Measurements from ENCODE around the gene CEP85L.

CEP85L gene

DNA sequence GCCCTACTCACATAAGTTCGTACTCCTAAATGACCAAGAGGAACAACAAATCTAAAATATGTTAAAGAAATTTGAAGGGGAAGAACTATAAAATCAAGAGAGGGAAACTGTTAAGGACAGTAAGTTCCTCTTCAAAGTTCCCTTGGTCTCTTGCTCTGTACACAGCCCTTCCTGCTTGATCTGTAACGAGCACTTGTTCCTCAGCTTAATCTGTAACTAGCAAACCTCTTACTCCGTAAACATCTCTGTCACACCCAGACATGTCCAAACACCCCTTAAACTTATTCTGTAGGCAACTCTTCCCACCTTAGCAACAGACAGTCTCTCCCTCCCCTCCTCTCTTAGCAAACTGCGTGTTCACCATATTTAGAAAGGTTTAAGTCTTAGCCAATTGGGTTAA, 73.4 kb downstream of the CEP85L start:
- no peak for DNase-seq (ENCODE audit: low read depth)

DNA sequence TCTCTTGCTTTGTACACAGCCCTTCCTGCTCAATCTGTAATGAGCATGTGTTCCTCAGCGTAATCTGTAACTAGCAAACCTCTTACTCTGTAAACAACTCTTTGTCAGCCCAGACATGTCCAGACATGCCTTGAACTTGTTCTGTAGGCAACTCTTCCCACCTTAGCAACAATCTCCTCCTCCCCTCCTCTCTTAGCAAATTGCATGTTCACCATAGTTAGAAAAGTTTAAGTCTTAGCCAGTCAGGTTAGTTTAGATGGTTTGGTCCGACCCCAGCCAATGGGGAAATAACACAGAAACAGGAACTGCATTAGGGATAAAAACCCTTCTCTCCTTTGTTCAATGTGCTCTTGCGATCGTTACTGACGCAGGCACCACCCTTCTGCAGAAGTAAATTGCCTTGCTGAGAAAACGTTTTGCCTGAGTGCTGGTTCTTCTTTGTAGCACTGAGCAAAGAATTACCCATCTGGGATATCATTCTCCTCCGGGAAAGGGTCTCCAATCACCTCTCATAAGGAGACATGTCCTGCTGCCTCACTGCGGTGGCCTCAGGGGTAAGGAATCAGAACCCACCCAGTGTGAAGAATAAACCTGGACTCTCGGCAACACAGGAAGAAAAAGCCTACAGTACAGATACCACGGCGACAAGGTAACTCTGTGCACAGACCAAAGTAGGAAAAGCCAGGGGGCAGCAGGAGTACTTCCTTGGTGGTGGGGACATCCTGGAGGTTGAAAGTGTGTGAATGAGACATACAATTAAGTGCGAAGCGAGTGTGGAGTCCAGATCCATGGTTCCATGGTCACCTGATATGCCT, 77.1 kb downstream of the CEP85L start:
- no peak for DNase-seq (ENCODE audit: low read depth)

DNA sequence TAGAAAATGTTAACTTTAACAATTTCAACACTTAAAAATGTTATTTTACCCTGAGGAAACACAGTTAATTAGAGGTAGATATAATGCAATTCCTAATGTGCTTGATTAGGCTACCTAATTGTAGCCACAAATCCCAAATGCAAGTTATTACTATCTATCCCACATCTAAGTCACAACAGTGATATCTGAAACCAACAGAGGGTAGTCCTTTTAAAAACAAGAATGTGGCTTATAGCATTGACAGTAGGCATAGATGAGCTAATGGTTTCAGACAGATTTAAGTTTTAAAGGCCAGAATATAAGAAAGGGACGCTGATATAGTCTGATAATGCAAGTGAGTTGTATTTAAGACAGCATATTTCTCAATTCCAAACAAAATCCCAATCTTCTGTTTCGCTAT, 80.3 kb downstream of the CEP85L start:
- DNase-seq (ENCODE audit: low read depth) = no peak

DNA sequence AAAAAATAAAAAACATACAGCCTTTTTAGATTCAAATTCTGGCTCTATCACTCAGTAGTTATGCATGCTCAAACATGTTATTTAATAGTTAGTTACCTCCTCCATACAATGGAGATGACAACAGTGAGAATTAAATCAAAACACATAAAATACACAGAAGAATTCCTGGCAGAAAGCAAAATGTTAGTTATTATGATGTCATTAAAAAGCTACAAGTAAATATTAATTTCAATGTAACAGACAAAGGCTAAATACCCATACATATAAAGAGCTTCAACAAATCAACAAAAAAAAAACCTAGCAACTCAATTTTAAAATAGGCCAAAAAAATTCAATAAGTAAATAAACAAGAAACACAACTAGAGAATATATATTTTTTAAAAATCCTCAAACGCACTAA, 81.9 kb downstream of the CEP85L start:
- DNase-seq (ENCODE audit: low read depth) = no peak

- DNase-seq (ENCODE audit: low read depth) = no peak
Measured at GRCh38 chr6:118567974-118568373, 83.4 kb downstream of the CEP85L start.

GRCh38 chr6:118565311-118565960, 86.0 kb downstream of the CEP85L start:
- DNase-seq (ENCODE audit: low read depth) = no peak

DNA sequence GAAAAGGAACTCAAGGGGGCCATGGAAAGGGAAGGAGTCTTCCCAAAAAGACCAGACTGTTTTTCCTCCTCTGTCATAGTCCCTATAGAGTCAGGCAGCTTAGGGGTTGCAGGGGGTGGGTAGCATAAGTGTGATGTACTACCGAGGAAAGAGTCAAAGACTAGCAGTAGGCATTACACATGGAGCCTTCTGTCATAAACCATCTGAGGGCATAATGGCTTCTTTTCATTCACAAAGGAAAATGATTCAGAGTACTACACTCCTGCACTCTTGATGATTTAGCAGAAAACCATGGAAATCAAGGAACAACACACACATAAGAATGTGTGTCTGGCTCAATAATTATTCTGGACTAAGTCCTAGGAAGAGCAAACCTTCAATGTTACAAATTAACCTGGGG, 88.4 kb downstream of the CEP85L start:
- DNase-seq (ENCODE audit: low read depth) = no peak

GRCh38 chr6:118562248-118562647, 89.1 kb downstream of the CEP85L start:
- no peak for DNase-seq (ENCODE audit: low read depth)

DNA sequence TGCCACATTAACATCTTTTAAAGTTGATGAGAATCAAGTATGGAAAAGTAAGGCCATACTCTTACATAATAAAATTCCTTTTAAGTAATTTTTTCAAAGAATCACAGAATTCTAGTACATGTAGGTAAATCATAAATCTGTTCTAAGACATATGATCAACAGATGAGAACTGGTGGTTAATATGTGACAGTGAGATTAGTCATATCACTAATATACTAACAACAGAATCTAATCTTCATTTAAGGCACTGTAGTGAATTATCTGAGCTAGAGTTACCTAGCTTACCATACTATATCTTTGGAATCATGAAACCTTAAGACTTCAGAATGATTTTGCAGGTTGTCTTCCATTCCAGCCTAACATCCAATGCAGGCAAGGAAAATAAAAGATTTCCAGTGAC, 91.7 kb downstream of the CEP85L start:
- DNase-seq (ENCODE audit: low read depth) = no peak

DNA sequence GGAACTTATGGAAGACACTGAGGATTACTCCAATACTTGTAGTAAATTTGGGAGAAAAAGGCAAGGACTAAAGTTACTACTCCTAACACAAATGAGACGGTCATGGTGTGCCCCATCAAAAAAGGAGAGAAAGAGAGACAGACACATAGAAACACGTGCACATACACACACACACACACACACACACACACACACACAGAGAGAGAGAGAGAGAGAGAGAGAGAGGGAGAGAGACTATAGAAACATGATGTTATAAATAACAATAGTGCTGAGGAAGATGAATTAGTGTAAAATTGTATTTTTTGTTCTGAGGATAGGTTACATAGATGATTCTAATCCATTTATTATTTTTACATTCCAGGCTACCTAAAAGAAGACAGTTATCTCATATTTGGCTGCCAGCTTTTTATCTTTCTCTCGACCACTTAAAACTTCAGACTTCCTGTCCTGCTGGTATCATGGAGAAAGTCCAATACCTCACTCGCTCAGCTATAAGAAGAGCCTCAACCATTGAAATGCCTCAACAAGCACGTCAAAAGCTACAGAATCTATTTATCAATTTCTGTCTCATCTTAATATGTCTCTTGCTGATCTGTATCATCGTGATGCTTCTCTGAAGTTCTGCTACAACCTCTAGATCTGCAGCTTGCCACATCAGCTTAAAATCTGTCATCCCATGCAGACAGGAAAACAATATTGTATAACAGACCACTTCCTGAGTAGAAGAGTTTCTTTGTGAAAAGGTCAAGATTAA, 92.8 kb downstream of the CEP85L start:
- no peak for DNase-seq (ENCODE audit: low read depth)

- DNase-seq (ENCODE audit: low read depth) = no peak
Measured at GRCh38 chr6:118554698-118555097, 96.7 kb downstream of the CEP85L start.

- no peak for DNase-seq (ENCODE audit: low read depth)
Measured at GRCh38 chr6:118553132-118553531, 98.3 kb downstream of the CEP85L start.

DNA sequence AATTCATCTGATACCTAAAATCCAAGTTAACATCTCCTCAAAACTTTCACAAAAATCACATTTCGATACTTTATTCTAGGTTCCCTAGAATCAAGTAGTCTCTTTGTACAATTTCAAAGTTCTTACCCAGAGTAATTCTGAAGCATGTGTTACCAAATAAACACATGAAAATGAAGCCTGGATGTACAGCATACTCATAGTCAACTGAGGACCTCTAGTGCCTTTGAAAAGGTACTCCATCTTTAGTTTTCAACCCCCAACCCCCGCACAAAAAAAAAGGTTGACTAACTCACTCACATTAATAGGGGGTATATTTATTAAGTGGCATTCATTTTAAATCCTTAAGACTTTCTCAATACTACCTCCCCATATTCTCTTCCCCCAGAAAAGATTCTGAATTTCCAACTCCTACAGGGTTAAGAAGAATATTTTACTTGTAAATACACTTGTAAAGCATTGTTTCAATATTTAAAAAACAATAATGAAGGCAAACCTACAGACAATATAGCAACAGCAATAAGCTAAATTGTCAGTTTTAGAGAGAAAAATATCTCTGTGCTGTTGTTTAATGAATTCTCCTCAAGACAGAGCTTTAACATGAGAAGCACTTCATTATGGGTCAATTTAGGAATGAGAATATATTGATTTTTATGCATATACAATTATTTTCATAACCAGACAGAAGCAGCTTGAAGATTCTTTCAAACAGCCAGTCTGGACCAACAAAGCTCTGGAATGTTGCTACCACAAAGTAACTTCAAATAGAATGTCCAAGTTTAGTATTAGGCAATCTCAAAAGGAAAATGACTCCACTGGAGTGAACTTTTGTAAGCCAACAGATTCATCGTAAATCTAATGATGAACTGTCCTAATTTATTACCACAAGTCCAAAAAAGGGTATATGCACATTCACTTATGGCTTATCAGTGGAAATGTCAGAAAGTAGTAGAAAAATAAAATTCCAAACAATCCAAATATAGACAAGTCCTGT, 100.0 kb downstream of the CEP85L start:
- DNase-seq (ENCODE audit: low read depth) = no peak

DNA sequence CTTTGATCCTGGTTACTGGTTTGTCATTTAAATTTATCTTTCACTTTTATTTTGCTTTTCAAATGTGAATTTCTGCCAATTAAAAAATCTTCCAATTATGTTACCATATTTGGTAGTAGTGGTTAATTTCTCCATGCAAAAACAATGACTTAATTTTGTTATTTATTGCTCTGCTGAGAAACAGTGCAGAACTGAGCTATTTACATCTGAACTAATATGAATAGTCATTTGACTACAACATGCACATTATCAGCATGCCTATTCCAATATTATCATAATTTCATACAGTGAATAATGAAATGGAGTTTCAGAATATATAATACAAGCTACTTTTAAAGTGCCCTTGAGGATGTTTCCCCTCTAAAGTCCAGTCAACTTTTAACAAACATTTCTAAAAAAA, 102.8 kb downstream of the CEP85L start:
- no peak for DNase-seq (ENCODE audit: low read depth)

DNA sequence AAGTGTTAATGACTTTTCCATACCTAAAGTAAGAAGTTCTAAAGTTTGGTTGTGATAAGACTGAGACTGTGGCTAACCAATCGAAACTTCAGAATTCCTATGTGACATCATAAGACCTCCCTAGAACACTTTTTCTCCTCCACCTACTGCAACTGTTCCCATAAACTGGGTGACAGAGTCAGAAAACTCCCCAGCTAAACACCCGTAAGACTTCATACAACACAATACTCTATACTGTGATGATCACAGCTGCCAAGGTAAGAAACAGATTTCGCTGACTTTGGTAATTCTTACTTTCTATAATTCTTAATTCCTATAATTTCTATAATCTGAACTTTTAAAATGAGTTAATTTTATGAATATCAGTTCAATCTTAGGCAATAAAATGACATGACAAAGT, 103.3 kb downstream of the CEP85L start, which contains the start of gene PLN:
Gene PLN (plus strand): TSS at position 161 of the 400 bp plus-strand sequence. CDS start 10,626 bp downstream, outside the sequence.
- no peak for DNase-seq (ENCODE audit: low read depth)

DNA sequence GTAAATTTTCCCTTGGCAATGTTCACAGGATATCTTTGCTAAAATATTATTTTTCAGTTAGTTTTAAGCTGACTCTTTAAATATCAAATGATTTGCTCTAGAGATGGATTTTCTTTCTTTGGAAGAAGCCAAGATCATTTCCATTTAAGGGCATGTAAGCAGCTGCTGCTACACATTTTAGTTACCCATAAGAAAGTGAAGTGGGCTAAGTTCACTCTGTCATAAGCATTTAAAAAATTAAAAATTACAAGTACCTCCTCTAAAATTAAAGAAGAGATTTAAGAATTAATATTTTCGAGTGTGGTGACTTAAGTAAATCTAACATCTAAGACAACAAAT, 104.5 kb downstream of the CEP85L start:
- DNase-seq (ENCODE audit: low read depth) = no peak

GRCh38 chr6:118546164-118546879, 105.1 kb downstream of the CEP85L start:
- DNase-seq (ENCODE audit: low read depth) = no peak

- no peak for DNase-seq (ENCODE audit: low read depth)
Measured at GRCh38 chr6:118544105-118544504, 107.3 kb downstream of the CEP85L start.

- no peak for DNase-seq (ENCODE audit: low read depth)
Measured at GRCh38 chr6:118542184-118542952, 109.0 kb downstream of the CEP85L start.

GRCh38 chr6:118537574-118537973, 113.8 kb downstream of the CEP85L start:
- DNase-seq (ENCODE audit: low read depth) = no peak
